Lower leg skin (tissue), 4 donors: ENCODE results near the gene CWF19L1. TPM values are rescaled to one million over a fixed set of nuclear protein-coding genes. Genes with fewer than 3 reads are reported as not detected.
"Not testable (repeated sequence)": the region's sequence is repeated elsewhere in the genome, so short reads cannot be mapped to it uniquely, and the experiment has no call there.

Source experiments
- DNase-seq, 2 donors: peaks; one replicate each; pipeline ENCODE4 v3.0.0-alpha.2; 2019; ENCODE audit warnings: low spot score in 2 of 2
- H3K4me3 ChIP-seq: fragments of 200-600 bp; sonication (generic); 2 replicates; pipeline ENCODE4 v1.5.1; 2017; ENCODE audit warnings: mild to moderate bottlenecking, low read depth; ENCODE audit not compliant: poor library complexity, severe bottlenecking
- CTCF ChIP-seq, 3 donors: fragments of 450-650 bp; IDR thresholded peaks; one replicate each; pipeline ENCODE4 v1.5.1; 2016; ENCODE audit warnings: antibody characterized with exemption in 3 of 3, mild to moderate bottlenecking in 3 of 3, moderate library complexity in 2 of 3
- POLR2A ChIP-seq, 2 donors: fragments of 450-650 bp; IDR thresholded peaks; one replicate each; pipeline ENCODE4 v1.6.1; 2016 to 2017; ENCODE audit warnings: antibody characterized with exemption in 2 of 2, mild to moderate bottlenecking in 1 of 2, moderate library complexity in 1 of 2
- WGBS, 2 donors: methylation state at CpG; one replicate each; pipeline ENCODE4 v1.1.5; 2018; 5-methylcytosine and 5-hydroxymethylcytosine counted together
- intact Hi-C: fragments of 100-400 bp; cut with DNase I; formaldehyde crosslinking; loops from one replicate; pipeline ENCODE4 v1.15.0; 2023; ENCODE audit warnings: low total_unique reads
- total RNA-seq, 4 donors: library from RNA; depleted of rRNA; stranded (reverse); fragments of >200 nt; gene quantifications; one replicate each; pipeline ENCODE4 v1.1.0, GENCODE V29; 2016

Gene CWF19L1
- total RNA-seq, 4 donors from 2014 or later: 11.9 to 30.5 (median 18.0) TPM

- no peak overlapping the region for H3K4me3 ChIP-seq
- intact Hi-C loops: no loop called here
- 77 to 95% methylated on average over 3 of the region's 3 CpGs for WGBS, 2 donors
- DNase-seq: no peak
- no peak for TF ChIP-seq CTCF (IDR thresholded peaks at IDR 0.05)
- TF ChIP-seq POLR2A (IDR thresholded peaks at IDR 0.05): no peak
Measured at GRCh38 chr10:100304414-100304813, 37.0 kb upstream of the CWF19L1 start.

GRCh38 chr10:100303724-100304319, 36.4 kb upstream of the CWF19L1 start:
- TF ChIP-seq POLR2A (IDR thresholded peaks at IDR 0.05) (no peak), CTCF (IDR thresholded peaks at IDR 0.05) (no peak)
- no peak overlapping the region for H3K4me3 ChIP-seq
- 27 to 29% methylated on average over 7 of the region's 7 CpGs for WGBS, 2 donors
- intact Hi-C loops: no loop called here
- no peak for DNase-seq

- intact Hi-C loops, DNase-seq, H3K4me3 ChIP-seq: not testable (repeated sequence)
- 31 to 45% methylated on average over 5 of the region's 5 CpGs for WGBS, 2 donors
Measured at GRCh38 chr10:100301123-100301522, 33.7 kb upstream of the CWF19L1 start.

GRCh38 chr10:100297242-100297641, 29.8 kb upstream of the CWF19L1 start:
- no peak for DNase-seq
- no peak overlapping the region for H3K4me3 ChIP-seq
- TF ChIP-seq POLR2A (IDR thresholded peaks at IDR 0.05) (no peak), CTCF (IDR thresholded peaks at IDR 0.05) (no peak)
- WGBS, 2 donors: 73 to 76% methylated on average over 9 of the region's 9 CpGs
- intact Hi-C loops: no loop called here

- intact Hi-C loops: no loop called here
- TF ChIP-seq CTCF (IDR thresholded peaks at IDR 0.05) (no peak), POLR2A (IDR thresholded peaks at IDR 0.05) (no peak)
- no peak overlapping the region for H3K4me3 ChIP-seq
- DNase-seq: no peak
Measured at GRCh38 chr10:100293066-100293465, 25.6 kb upstream of the CWF19L1 start.

- intact Hi-C loops, H3K4me3 ChIP-seq: not testable (repeated sequence)
- WGBS, 2 donors: 74 to 77% methylated on average over 4 of the region's 4 CpGs
- peak in 1 of 2 donors; percentile 18 for DNase-seq
Measured at GRCh38 chr10:100292300-100292699, 24.9 kb upstream of the CWF19L1 start.

GRCh38 chr10:100291356-100291755, 23.9 kb upstream of the CWF19L1 start:
- intact Hi-C loops: no loop called here
- DNase-seq: no peak
- 71 to 76% methylated on average over 3 of the region's 3 CpGs for WGBS, 2 donors
- no peak for TF ChIP-seq POLR2A (IDR thresholded peaks at IDR 0.05)
- TF ChIP-seq CTCF (IDR thresholded peaks at IDR 0.05): no peak
- no peak overlapping the region for H3K4me3 ChIP-seq
